ENCODE measurements around the gene SIAH1. TPM values are rescaled to one million over a fixed set of nuclear protein-coding genes. Genes with fewer than 3 reads are reported as not detected.

Gene SIAH1
- total and polyA plus RNA-seq, 2 donors (not counting 1 experiment from before 2014, with no cell fraction given) = 10.6 to 47.6 TPM

GRCh38 chr16:48433116-48433849 is 48.1 kb upstream of the SIAH1 start:
- 90% methylated on average over 18 of the region's 18 CpGs for WGBS (ENCODE audit: insufficient coverage)
- ChIA-PET POLR2A (no interaction called here), CTCF (no interaction called here)
- intact Hi-C loops (cut with micrococcal nuclease) = no loop called here
- no peak overlapping the region for H3K9ac ChIP-seq (ENCODE audit: low read length)
- H3K4me1 Mint-ChIP-seq = peaks cover 64% of the 10 kb centered on the region
- H3K9me3 ChIP-seq (ENCODE audit: control extremely low read depth in 1 of 3, control insufficient read depth in 2 of 3, insufficient read depth in 1 of 3, low read length in 2 of 3) = peaks cover 0 to 7% (median 0%) of the 10 kb centered on the region in 3 donors
- DNase-seq = no peak
- peaks cover 3% of the 10 kb centered on the region for H3K79me2 ChIP-seq (ENCODE audit: control insufficient read depth, insufficient read depth, low read length)
- H3K27me3 Mint-ChIP-seq = no peaks in the 10 kb centered on the region
- ATAC-seq (ENCODE audit: low read depth) = no peak
- H4K20me1 ChIP-seq (ENCODE audit: control insufficient read depth, insufficient read depth, low read length, poor library complexity, severe bottlenecking) = no peaks in the 10 kb centered on the region
- peak overlapping the region; percentile 100 for H3K27ac Mint-ChIP-seq
- TF ChIP-seq EZH2 (IDR thresholded peaks at IDR 0.05; ENCODE audit: borderline replicate concordance, insufficient read depth, low read depth, low read length, poor library complexity, severe bottlenecking) = no peak
- TF ChIP-seq CTCF (IDR thresholded peaks at IDR 0.05) = no peak
- no peak overlapping the region for H2AFZ ChIP-seq (ENCODE audit: insufficient read depth, low read depth, low read length, poor library complexity, severe bottlenecking)
- H3K9me3 Mint-ChIP-seq (ENCODE audit: insufficient read depth) = no peaks in the 10 kb centered on the region
- no peaks in the 10 kb centered on the region for H3K36me3 ChIP-seq (replicated peaks in 1 of 2; ENCODE audit: control extremely low read depth in 1 of 2, control insufficient read depth in 1 of 2, extremely low read depth in 1 of 2, insufficient read depth in 2 of 2, low read length in 1 of 2)
- peak overlapping the region; percentile 74 for H3K4me2 ChIP-seq (replicated peaks; ENCODE audit: low read depth, low read length, poor library complexity, severe bottlenecking)
- H3K4me3 Mint-ChIP-seq = peak overlapping the region; percentile 21
- H3K4me1 ChIP-seq (ENCODE audit: control insufficient read depth in 2 of 2, insufficient read depth in 2 of 2, low read length in 2 of 2) = peaks cover 53 to 59% of the 10 kb centered on the region in 2 donors
- peak overlapping the region; percentile 81 to 89 for H3K27ac ChIP-seq (ENCODE audit: low read length in 2 of 2)
- no peak overlapping the region for H3K4me3 ChIP-seq (ENCODE audit: control extremely low read depth in 1 of 5, extremely low read depth in 1 of 5, insufficient read depth in 1 of 5, low read depth in 2 of 5, low read length in 4 of 5)
- no peaks in the 10 kb centered on the region for H3K27me3 ChIP-seq (replicated peaks in 1 of 4; ENCODE audit: control extremely low read depth in 1 of 4, control insufficient read depth in 3 of 4, insufficient read depth in 4 of 4, low read length in 3 of 4)

- WGBS (ENCODE audit: insufficient coverage) = 6% methylated on average over 1 of the region's 2 CpGs
- H2AFZ ChIP-seq (ENCODE audit: insufficient read depth, low read depth, low read length, poor library complexity, severe bottlenecking) = peak overlapping the region; percentile 38
These were observed 46.9 kb upstream of the SIAH1 start for GRCh38 chr16:48432136-48432535.

More at GRCh38 chr16:48432136-48432535, 46.9 kb upstream of the SIAH1 start:
- peaks cover 3% of the 10 kb centered on the region for H3K79me2 ChIP-seq (ENCODE audit: control insufficient read depth, insufficient read depth, low read length)
- peak overlapping the region; percentile 87 for H3K4me3 Mint-ChIP-seq
- no peaks in the 10 kb centered on the region for H3K36me3 ChIP-seq (replicated peaks in 1 of 2; ENCODE audit: control extremely low read depth in 1 of 2, control insufficient read depth in 1 of 2, extremely low read depth in 1 of 2, insufficient read depth in 2 of 2, low read length in 1 of 2)
- H3K9ac ChIP-seq (ENCODE audit: low read length) = peak overlapping the region; percentile 35
- ChIA-PET CTCF (interaction anchor here (0.6 to 2.3 kb wide), 8 partner anchors 16 to 78 kb away, joined by 3 to 7 read pairs (median 4); partner anchors contain the start of gene SIAH1), POLR2A (interaction anchor here (1.0 to 2.9 kb wide), 5 partner anchors 22 to 177 kb away, joined by 4 to 12 read pairs (median 6); partner anchors contain the start of genes N4BP1 and SIAH1)
- peak overlapping the region; percentile 100 for H3K27ac Mint-ChIP-seq
- H3K4me2 ChIP-seq (replicated peaks; ENCODE audit: low read depth, low read length, poor library complexity, severe bottlenecking) = peak overlapping the region; percentile 74
- peak overlapping the region in 1 of 5 experiments; percentile 38 for H3K4me3 ChIP-seq (ENCODE audit: control extremely low read depth in 1 of 5, extremely low read depth in 1 of 5, insufficient read depth in 1 of 5, low read depth in 2 of 5, low read length in 4 of 5)
- no peaks in the 10 kb centered on the region for H3K27me3 Mint-ChIP-seq
- H3K9me3 ChIP-seq (ENCODE audit: control extremely low read depth in 1 of 3, control insufficient read depth in 2 of 3, insufficient read depth in 1 of 3, low read length in 2 of 3) = peaks cover 0 to 7% (median 0%) of the 10 kb centered on the region in 3 donors
- no peaks in the 10 kb centered on the region for H4K20me1 ChIP-seq (ENCODE audit: control insufficient read depth, insufficient read depth, low read length, poor library complexity, severe bottlenecking)
- H3K4me1 ChIP-seq (ENCODE audit: control insufficient read depth in 2 of 2, insufficient read depth in 2 of 2, low read length in 2 of 2) = peaks cover 55 to 65% of the 10 kb centered on the region in 2 donors
- no peaks in the 10 kb centered on the region for H3K9me3 Mint-ChIP-seq (ENCODE audit: insufficient read depth)
- ATAC-seq (ENCODE audit: low read depth) (peak; percentile 86), DNase-seq (peak; percentile 80)
- peak overlapping the region; percentile 81 to 89 for H3K27ac ChIP-seq (ENCODE audit: low read length in 2 of 2)
- TF ChIP-seq EZH2 (IDR thresholded peaks at IDR 0.05; ENCODE audit: borderline replicate concordance, insufficient read depth, low read depth, low read length, poor library complexity, severe bottlenecking) = no peak
- TF ChIP-seq CTCF (IDR thresholded peaks at IDR 0.05) = no peak
- peaks cover 71% of the 10 kb centered on the region for H3K4me1 Mint-ChIP-seq
- intact Hi-C loops (cut with micrococcal nuclease) = loop anchor here (1.0 kb wide), 2 partner anchors 26 to 47 kb away; partner anchors contain the start of gene SIAH1
- H3K27me3 ChIP-seq (replicated peaks in 1 of 4; ENCODE audit: control extremely low read depth in 1 of 4, control insufficient read depth in 3 of 4, insufficient read depth in 4 of 4, low read length in 3 of 4) = no peaks in the 10 kb centered on the region

All from B cell (primary cell).